ENCODE results near the gene CES3.
"Not testable (repeated sequence)": the region's sequence is repeated elsewhere in the genome, so short reads cannot be mapped to it uniquely, and the experiment has no call there.

The CES3 gene

GRCh38 chr16:66946541-66946940 is 14.5 kb upstream of the CES3 start:
- DNase-seq (ENCODE audit: low read depth in 3 of 3), result no peak

GRCh38 chr16:66946974-66947301 is 14.1 kb upstream of the CES3 start:
- DNase-seq (ENCODE audit: low read depth in 3 of 3), result no peak

GRCh38 chr16:66947302-66948065 is 13.6 kb upstream of the CES3 start:
- peak; percentile 65 to 75 (median 75) for DNase-seq (ENCODE audit: low read depth in 3 of 3)

- no peak for DNase-seq (ENCODE audit: low read depth in 3 of 3)
Observed at GRCh38 chr16:66948134-66948836, 12.8 kb upstream of the CES3 start.

DNA sequence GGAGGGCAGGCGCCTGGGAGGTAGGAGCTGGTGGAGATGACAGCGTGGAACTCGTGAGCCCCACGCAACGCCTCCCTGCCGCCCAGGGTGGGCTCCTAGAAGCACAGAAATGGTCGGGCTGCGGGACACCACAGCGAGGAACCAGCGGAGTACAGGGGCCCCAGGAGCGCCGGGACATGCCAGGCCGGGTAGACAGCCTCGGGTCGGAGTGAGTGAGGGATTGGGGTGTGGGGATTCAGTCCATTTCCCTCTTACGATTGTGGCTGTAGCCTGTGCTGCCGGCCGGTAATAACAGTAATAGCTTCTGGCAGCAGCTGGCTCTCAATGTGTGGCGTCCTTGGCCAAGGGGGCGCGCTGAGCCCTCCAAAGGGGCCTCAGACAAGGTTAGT is 12.2 kb upstream of the CES3 start:
- DNase-seq (ENCODE audit: low read depth in 3 of 3), result no peak

GRCh38 chr16:66949472-66949871 is 11.6 kb upstream of the CES3 start:
- DNase-seq (ENCODE audit: low read depth in 3 of 3), result no peak

DNA sequence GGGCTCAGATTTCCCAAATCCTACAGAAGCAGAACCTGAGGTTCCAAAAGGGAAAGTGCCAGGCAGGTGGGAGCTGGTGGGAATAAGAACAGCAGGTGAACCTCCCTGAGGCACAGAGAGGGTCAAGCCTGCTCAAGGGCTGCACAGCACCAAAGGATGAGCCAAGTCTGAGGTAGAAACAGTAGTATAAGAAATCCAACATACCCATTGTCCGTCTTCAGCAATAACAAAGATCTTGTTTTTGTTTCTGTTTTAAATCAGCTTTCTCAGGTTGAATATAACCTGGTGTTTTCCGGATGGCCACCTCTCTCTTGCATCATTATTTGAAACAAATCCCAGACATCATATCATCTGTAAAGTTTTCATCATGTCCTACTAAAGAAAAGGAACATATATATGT is 10.6 kb upstream of the CES3 start:
- no peak for DNase-seq (ENCODE audit: low read depth in 3 of 3)

- DNase-seq (ENCODE audit: low read depth in 3 of 3), result no peak
Observed at GRCh38 chr16:66950971-66951790, 9.9 kb upstream of the CES3 start.

DNA sequence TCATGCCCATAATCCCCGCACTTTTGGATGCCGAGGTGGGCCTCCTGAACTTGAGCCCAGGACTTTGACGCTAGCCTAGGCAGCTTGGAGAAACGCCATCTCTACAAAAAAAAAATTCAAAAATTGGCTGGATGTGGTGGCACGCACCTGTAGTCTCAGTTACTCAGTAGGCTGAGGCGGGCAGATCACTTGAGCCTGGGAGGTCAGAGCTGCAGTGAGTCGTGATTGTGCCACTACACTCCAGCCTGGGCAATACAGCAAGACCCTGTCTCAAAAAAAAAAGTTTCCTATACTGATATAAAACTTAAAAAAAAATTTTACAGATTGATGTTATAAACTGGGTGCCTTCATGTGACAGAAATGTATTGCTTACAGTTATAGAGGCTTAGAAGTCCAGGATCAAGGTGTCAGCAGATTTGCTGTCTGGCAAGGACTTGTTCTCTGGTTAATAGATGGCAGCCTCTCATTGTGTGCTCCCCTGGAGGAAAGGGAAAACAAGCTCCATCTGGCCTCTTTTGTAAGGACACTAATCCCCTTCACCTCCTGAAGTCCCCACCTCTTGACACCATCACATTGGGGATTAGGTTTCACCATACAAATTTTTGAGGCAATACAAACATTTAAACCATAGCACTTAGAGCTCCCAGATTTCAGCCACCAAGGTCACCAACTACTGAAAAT is 8.5 kb upstream of the CES3 start:
- no peak for DNase-seq (ENCODE audit: low read depth in 3 of 3)

- DNase-seq (ENCODE audit: low read depth in 3 of 3), result no peak
Observed at GRCh38 chr16:66953462-66954096, 7.5 kb upstream of the CES3 start.

DNA sequence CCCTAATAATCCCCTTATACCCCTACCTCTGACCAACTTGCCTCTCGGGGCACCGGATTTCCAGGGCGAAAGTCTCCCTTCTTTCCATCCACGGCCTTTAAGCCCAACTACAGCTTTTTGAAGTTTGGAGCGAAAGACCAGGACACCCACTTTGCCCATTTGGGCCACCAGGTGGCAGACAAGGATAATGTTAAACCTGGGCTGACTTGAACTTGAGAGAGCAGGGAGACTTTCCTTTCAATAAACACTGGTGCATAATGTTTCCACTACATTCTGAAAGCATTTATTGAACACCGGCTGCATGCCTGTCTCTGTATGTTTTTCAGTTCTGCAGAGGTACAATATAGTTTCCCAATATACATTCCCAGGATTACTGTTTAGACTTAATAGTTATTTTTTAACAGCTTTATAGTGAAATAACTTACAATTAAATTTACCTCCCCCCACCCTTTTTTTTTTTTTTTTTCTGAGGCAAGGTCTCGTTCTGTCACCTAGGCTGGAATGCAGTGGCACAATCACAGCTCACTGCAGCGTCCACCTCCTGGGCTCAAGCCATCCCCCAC is 6.9 kb upstream of the CES3 start:
- DNase-seq (ENCODE audit: low read depth in 3 of 3), result peak; percentile 55 to 79 (median 58)

GRCh38 chr16:66955363-66956153 is 5.5 kb upstream of the CES3 start:
- not testable (repeated sequence) for DNase-seq (ENCODE audit: low read depth in 3 of 3)

DNA sequence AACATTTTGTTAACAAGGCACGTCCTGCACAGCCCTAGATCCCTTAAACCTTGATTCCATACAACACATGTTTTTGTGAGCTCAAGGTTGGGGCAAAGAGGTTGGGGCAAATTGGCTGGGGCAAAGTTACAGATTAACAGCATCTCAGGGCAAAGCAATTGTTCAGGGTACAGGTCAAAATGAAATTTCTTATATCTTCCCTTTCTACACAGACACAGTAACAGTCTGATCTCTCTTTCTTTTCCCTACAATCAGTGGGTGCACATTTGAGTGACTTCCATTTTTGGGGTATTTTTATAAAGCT is 5.0 kb upstream of the CES3 start:
- not testable (repeated sequence) for DNase-seq (ENCODE audit: low read depth in 3 of 3)

DNA sequence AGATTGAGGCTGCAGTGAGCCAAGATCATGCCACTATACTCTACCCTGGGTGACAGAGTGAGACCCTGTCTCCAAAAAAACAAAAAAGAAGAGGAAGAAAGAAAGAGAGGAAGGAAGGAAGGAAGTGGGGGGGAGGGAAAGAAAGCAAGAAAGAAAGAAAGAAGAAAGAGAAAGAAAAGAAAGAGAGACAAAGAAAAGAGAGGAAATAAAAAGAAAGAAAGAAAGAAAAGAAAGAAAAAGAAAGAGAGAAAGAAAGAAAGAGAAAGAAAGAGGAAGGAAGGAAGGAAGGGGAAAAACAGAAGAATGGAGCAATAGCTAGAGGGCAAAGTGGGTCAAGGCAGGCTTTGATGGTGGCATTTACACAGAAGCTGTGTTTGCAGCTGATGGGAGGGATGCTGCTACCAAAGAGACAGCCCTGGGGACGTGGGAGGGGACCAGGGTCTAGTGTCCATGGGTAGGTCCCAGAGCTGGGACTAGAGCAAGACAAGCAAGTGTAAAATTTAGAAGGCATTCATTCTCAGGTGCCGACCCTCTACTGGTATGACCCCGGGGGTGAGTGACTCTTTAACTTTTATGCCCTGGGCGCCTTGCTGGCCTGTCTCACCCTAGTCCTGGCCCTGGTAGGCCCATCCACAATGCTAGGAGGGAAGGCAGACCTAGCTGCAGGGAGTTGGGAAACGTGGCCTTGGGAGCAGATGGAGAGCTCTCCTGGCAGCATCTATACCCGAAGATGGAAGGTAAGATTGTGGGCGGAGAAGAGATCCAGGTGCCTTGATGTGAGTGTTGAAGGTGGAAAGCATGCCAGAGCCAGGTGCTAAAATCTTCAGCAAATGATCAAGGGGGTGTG is 2.0 kb upstream of the CES3 start:
- DNase-seq (ENCODE audit: low read depth in 3 of 3), result no peak

DNA sequence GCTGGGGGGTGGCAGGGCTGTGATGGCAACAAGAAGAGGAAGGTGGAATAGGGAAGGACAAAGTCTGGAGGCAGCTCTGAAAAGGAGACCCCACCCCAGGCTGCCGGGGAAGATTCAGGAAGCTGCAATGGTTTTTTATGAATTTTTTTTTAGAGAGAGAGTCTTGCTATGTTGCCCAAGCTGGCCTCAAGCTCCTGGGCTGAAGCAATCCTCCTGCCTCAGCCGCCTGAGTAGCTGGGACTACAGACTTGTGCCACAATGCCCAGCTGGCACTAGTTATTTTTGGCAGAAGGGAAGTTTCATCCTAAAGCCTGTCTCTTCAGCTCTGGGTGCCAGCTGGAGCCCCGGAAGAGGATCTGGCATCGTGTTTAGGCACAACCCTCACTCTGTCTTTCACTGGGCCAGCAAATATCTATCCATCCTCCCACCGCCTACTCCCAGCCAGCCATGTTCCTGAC is 1.3 kb upstream of the CES3 start:
- no peak for DNase-seq (ENCODE audit: low read depth in 3 of 3)

- no peak for DNase-seq (ENCODE audit: low read depth in 3 of 3)
Observed at GRCh38 chr16:66960270-66960669, 796 bp upstream of the CES3 start.

GRCh38 chr16:66961914-66962313 is 848 bp downstream of the CES3 start:
- DNase-seq (ENCODE audit: low read depth in 3 of 3), result no peak

GRCh38 chr16:66964049-66964448 is 3.0 kb downstream of the CES3 start:
- no peak for DNase-seq (ENCODE audit: low read depth in 3 of 3)

DNA sequence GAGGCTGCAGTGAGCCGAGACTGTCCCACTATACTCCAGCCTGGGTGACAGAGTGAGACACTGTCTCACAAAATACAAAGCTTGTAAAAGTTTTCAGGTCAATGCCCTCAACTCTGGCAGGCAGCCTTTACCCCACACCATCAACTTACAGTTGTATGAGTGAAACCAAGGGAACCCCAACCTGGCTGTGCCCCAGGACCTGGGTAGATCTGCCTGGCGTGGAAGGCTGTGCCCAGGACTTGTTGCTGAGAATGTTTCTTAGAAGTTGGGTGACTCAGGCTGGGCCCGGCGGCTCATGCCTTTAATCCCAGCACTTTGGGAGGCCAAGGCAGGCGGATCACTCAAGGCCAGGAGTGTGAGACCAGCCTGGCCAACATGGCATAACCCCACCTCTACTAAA is 7.8 kb downstream of the CES3 start:
- no peak for DNase-seq (ENCODE audit: low read depth in 3 of 3)
